AG04449 (cell line): ENCODE data around the gene AHRR.

Experiments
- CTCF ChIA-PET: fragments of 350-600 bp; formaldehyde crosslinking; extraction: SDS; loops from one replicate; lab custom pipeline; 2021; ENCODE audit warnings: antibody characterized with exemption; lab: Yijun Ruan, JAX
- POLR2A ChIA-PET: fragments of 400-600, 350-600 bp; formaldehyde crosslinking; extraction: SDS; loops from one replicate; lab custom pipeline; 2020; ENCODE audit warnings: antibody characterized with exemption, inconsistent platforms; lab: Yijun Ruan, JAX
- DNase-seq: peaks from one replicate; pipeline ENCODE4 v3.0.0-alpha.2; 2010; ENCODE audit warnings: low read depth, low spot score
- H3K4me3 ChIP-seq: 2 replicates; pipeline ENCODE4 v1.5.1; 2011; ENCODE audit warnings: low read depth, mild to moderate bottlenecking, control low read depth, low read length
- CTCF ChIP-seq: IDR thresholded peaks from one replicate; pipeline ENCODE4 v1.5.1; 2011; ENCODE audit warnings: mild to moderate bottlenecking, moderate library complexity, low read length, control low read depth, inconsistent platforms; ENCODE audit not compliant: insufficient read depth; ENCODE audit errors: missing control alignments

AHRR gene

GRCh38 chr5:385321-385720 is 63.8 kb downstream of the AHRR start:
- no peak for DNase-seq
- ChIA-PET POLR2A (no interaction called here), CTCF (no interaction called here)
- H3K4me3 ChIP-seq = no peak overlapping the region
- TF ChIP-seq CTCF = no peak

GRCh38 chr5:386432-387341 is 65.2 kb downstream of the AHRR start:
- no peak overlapping the region for H3K4me3 ChIP-seq
- DNase-seq = no peak
- no peak for TF ChIP-seq CTCF
- ChIA-PET POLR2A (no interaction called here), CTCF (interaction anchor here (1.0 kb wide), 1 partner anchor 18 kb away, joined by 3 read pairs; no protein-coding TSS in a partner anchor)

GRCh38 chr5:387491-388265 is 66.2 kb downstream of the AHRR start:
- no peak overlapping the region for H3K4me3 ChIP-seq
- no peak for TF ChIP-seq CTCF
- no peak for DNase-seq
- CTCF ChIA-PET = no interaction called here
- POLR2A ChIA-PET = no interaction called here

- no peak for TF ChIP-seq CTCF
- H3K4me3 ChIP-seq = no peak overlapping the region
- no peak for DNase-seq
- ChIA-PET CTCF (no interaction called here), POLR2A (no interaction called here)
Measured at GRCh38 chr5:388266-389196, 67.0 kb downstream of the AHRR start.

GRCh38 chr5:389197-389821 is 67.8 kb downstream of the AHRR start:
- CTCF ChIA-PET = no interaction called here
- POLR2A ChIA-PET = no interaction called here

More at GRCh38 chr5:389197-389821, 67.8 kb downstream of the AHRR start:
- no peak for DNase-seq
- TF ChIP-seq CTCF = no peak
- H3K4me3 ChIP-seq = no peak overlapping the region
